SK-N-MC (cell line): ENCODE measurements around the gene TBX19.

Source experiments
- EZH2 ChIP-seq: fragments of 200-600 bp; sonication (generic); IDR thresholded peaks from one replicate; pipeline ENCODE4 v1.6.1; 2017; ENCODE audit warnings: antibody characterized with exemption
- POLR2AphosphoS5 ChIP-seq: IDR thresholded peaks from 2 replicates; pipeline ENCODE4 v1.6.1; 2012; ENCODE audit warnings: mild to moderate bottlenecking, low read depth, low read length, borderline replicate concordance

- TF ChIP-seq POLR2AphosphoS5 (no peak), EZH2 (no peak)
Measured at GRCh38 chr1:168343566-168343965, 62.9 kb downstream of the TBX19 start.
